ENCODE measurements around the gene RAB7B. TPM values are rescaled to one million over a fixed set of nuclear protein-coding genes. Genes with fewer than 3 reads are reported as not detected.
"Not testable (repeated sequence)": the region's sequence is repeated elsewhere in the genome, so short reads cannot be mapped to it uniquely, and the experiment has no call there.

RAB7B gene, protein sequence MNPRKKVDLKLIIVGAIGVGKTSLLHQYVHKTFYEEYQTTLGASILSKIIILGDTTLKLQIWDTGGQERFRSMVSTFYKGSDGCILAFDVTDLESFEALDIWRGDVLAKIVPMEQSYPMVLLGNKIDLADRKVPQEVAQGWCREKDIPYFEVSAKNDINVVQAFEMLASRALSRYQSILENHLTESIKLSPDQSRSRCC
- total RNA-seq = not detected

DNA sequence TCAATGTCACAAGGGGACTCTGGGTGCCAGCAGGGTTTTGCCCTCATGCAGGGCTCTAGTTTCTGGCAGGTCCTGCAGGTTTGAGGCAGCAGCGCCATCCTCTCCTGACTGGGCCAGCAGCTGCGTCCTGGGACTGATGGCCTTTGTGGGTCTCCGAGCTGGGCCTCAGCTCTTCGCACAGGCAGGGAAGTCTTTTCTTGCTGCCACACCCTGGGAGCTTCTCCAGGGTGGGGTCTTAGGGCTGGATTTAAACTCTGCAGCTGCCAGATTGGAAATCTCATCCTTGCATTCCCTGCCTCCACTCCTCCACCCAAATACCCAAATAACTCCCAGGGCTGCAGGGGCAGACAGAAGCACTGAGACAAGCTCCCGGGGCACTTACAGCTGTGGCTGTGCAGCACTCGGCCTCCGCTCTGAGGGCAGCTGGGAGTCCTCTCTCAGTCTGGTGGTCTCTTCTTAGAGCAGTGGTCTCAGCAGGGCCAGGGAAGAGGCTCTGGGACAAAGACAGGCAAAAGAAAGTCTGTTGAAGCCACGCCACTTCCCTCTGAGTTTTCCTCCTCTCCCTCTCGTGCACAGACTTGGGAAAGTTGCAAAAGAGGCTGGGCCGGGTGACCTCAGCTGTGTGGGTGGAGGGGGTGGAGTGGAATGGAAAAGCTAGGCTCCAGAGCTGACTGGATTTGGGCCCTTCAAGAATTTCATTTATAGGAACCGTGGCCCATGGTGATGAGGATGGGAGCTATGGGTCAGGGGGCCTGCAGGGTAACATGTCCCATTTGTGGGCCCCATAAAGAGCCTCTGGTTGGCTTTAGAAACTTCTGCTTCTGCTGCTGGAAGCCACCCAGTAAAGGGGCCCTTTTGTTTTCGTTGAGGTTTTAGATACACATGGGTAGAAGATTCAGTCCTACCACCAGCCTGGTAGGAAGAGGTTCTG, at the start of gene RAB7B:
Gene RAB7B (minus strand): TSS at position 525 of the 931 bp plus-strand sequence. CDS start 9,260 bp downstream, outside the sequence.
- H3K9me3 Mint-ChIP-seq = no peaks in the 10 kb centered on the region
- peaks cover 4% of the 10 kb centered on the region for H3K4me1 Mint-ChIP-seq
- H3K27ac Mint-ChIP-seq = peak within 1 kb of the TSS; percentile 4
- no peak for DNase-seq
- ChIA-PET POLR2A (no interaction called here), CTCF (interaction anchor here (1.0 to 1.2 kb wide), 2 partner anchors 8 to 21 kb away, joined by 3 read pairs; no protein-coding TSS in a partner anchor)
- no peaks in the 10 kb centered on the region for H3K27me3 Mint-ChIP-seq
- no peak within 1 kb of the TSS for H3K4me3 Mint-ChIP-seq
- no peaks in the 10 kb centered on the region for H3K36me3 Mint-ChIP-seq (ENCODE audit: low read depth)

DNA sequence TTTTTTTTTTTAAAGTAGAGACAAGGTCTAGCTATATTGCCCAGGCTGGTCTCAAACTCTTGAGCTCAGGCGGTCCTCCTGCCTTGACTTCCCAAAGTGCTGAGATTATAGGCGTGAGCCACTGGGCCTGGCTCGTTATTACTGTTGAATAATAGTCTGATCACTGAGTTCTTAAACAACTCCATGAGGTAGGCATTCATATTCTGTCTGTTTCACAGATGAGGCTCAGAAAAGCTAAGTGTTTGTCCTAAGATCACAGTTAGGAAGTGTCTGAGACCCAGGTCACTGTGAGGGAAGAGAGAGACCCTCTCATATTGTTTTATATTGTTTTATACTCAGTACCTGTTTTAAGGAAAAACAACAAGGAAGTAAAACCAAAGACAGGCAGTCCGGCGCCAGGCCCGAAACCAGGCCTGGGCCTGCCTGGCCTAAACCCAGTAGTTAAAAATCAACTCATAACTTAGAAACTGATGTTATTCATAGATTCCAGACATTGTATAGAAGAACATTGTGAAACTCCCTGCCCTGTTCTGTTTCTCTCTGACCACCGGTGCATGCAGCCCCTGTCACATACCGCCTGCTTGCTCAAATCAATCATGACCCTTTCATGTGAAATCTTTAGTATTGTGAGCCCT, 49.2 kb upstream of the RAB7B start:
- H3K27me3 Mint-ChIP-seq; H3K9me3 Mint-ChIP-seq; H3K36me3 Mint-ChIP-seq (ENCODE audit: low read depth); DNase-seq; H3K4me3 Mint-ChIP-seq; POLR2A ChIA-PET: not testable (repeated sequence)
- Mint-ChIP-seq H3K4me1 (peaks cover 43% of the 10 kb centered on the region), H3K27ac (peak overlapping the region; percentile 54)
- CTCF ChIA-PET = interaction anchor here (0.6 to 1.2 kb wide), 2 partner anchors 45 to 67 kb away, joined by 3 to 4 read pairs; no protein-coding TSS in a partner anchor

DNA sequence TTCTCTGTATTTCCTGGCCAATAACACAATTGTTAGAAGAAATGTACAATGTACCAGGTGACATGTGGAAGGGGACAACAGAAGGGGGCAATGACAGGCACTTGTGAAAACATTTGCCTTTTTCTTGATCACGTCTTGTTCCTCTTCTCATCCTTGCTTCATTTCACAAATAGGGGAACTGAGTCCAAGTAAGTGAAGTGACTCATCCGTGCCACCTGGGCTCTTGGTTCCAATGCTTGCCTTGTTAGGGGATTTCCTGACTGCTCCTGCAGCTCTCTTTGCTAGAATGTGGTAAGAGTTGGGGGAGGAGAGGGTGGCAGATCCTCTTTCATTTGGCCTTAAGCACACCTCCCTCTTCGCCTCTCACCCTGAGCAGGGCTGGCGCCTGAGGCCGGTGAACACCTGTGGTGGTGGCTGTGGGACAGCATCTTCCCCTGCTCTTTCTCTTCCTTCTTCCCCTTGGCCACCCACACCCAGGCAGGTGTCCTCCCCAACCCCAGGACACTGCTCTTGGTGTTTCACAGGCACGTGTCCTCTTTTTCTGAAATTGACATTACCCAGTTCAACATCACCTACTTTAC, 47.5 kb upstream of the RAB7B start:
- H3K4me1 Mint-ChIP-seq = peaks cover 43% of the 10 kb centered on the region
- H3K9me3 Mint-ChIP-seq = no peaks in the 10 kb centered on the region
- POLR2A ChIA-PET = no interaction called here
- H3K27me3 Mint-ChIP-seq = peaks cover 2% of the 10 kb centered on the region
- CTCF ChIA-PET = interaction anchor here (1.6 kb wide), 1 partner anchor 74 kb away, joined by 3 read pairs; no protein-coding TSS in a partner anchor
- H3K36me3 Mint-ChIP-seq (ENCODE audit: low read depth) = peaks cover 5% of the 10 kb centered on the region
- peak overlapping the region; percentile 93 for H3K27ac Mint-ChIP-seq
- peak; percentile 67 for DNase-seq
- no peak overlapping the region for H3K4me3 Mint-ChIP-seq

DNA sequence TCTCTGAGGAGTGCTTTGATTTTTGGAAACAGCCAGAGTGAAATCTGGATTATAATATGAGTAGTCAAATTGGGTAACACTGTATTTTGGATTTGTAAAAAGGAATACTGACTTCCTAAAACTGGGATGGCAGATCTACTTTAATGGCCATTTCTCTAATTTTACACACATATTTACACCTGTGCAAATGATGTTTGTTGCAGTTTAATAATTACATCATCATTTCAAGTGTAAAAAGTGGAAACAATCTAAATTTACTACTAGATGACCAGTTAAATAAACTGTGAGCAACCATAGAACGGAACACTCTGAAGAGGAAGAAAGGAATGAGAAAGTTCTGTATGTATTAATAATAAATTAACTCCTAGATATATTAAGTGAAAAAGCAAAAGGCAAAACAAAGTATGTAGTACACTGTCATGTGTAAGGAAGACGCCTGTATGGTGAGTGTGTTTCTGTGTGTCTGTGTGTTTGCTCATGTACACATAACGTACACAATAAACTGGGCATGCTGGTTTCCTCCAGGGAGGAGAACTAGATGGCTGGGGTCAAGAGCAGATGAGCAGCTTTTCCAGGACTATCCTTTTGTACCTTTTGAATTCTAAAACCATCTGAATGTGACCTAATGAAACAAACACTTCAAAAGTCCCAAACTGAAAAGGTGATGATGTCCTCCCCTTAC, 46.9 kb upstream of the RAB7B start:
- Mint-ChIP-seq H3K36me3 (ENCODE audit: low read depth) (peaks cover 5% of the 10 kb centered on the region), H3K4me3 (no peak overlapping the region), H3K27ac (peak overlapping the region; percentile 93), H3K27me3 (peaks cover 2% of the 10 kb centered on the region), H3K4me1 (peaks cover 43% of the 10 kb centered on the region), H3K9me3 (no peaks in the 10 kb centered on the region)
- ChIA-PET POLR2A (no interaction called here), CTCF (interaction anchor here (1.6 kb wide), 1 partner anchor 73 kb away, joined by 3 read pairs; no protein-coding TSS in a partner anchor)
- DNase-seq = no peak

DNA sequence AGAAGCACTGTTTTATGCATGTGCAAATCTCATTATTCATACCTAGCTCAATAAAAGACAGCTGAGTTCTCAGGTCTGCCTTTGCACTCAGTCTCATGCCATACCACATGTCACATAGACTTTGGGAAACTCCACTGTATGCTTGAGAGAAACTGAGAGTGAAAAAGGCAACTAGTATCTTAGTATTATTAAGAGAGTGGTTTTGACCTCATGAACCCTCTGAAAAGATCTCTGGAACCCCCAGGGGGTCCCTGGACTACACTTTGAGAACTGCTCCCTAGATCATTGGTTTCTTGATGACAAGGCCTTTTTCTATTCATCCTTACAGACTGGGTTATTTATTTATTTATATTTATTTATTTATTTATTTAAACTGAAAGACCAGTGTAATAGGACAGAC, 46.1 kb upstream of the RAB7B start:
- peaks cover 2% of the 10 kb centered on the region for H3K27me3 Mint-ChIP-seq
- H3K36me3 Mint-ChIP-seq (ENCODE audit: low read depth) = peaks cover 5% of the 10 kb centered on the region
- no peak overlapping the region for H3K4me3 Mint-ChIP-seq
- ChIA-PET CTCF (no interaction called here), POLR2A (no interaction called here)
- H3K9me3 Mint-ChIP-seq = no peaks in the 10 kb centered on the region
- peaks cover 43% of the 10 kb centered on the region for H3K4me1 Mint-ChIP-seq
- DNase-seq = no peak
- H3K27ac Mint-ChIP-seq = no peak overlapping the region

DNA sequence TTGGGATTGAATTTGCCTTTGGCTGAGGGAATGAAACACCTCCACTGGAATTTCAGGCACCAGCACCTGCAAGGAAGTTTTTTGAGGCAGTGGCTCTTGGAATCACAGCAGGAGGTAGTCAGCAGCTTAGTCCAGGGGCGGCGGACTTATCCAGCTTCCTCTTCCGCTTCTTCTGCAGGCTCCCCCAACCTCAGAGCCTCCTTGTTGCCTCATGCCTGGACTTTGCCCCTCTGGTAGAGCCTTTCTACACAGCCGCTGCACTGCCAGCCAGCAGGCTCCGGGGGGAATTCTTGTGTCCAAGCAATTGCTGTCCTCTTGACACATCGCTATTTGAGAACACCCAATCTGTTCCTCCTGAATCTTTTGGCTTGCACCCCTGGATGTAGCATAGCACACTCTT, 45.4 kb upstream of the RAB7B start:
- Mint-ChIP-seq H3K4me3 (no peak overlapping the region), H3K36me3 (ENCODE audit: low read depth) (peaks cover 4% of the 10 kb centered on the region)

DNA sequence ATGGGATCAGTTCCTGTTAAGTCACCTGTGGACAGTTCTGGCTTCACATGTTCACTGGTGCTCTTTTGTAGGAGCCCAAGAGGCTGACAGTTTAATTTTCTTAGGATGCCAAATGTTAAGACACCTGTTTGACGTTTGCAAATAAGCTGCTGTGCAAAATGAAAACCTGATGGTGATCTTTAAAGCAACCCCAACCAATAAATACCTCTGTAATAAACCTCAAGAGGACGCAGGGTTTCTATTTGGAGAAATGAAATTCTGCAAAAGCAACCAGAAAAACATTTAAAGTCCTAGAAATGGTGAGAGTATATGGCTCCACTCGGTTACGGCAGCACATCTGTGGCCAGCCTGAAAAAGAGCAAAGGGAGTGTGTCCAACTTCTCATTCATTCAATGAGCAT, 44.1 kb upstream of the RAB7B start:
- H3K27ac Mint-ChIP-seq = no peak overlapping the region
- no peaks in the 10 kb centered on the region for H3K9me3 Mint-ChIP-seq
- no peaks in the 10 kb centered on the region for H3K36me3 Mint-ChIP-seq (ENCODE audit: low read depth)
- ChIA-PET POLR2A (no interaction called here), CTCF (interaction anchor here (1.4 kb wide), 1 partner anchor 59 kb away, joined by 3 read pairs; no protein-coding TSS in a partner anchor)
- peaks cover 2% of the 10 kb centered on the region for H3K27me3 Mint-ChIP-seq
- no peak for DNase-seq
- H3K4me3 Mint-ChIP-seq = no peak overlapping the region
- H3K4me1 Mint-ChIP-seq = peaks cover 25% of the 10 kb centered on the region

More for the DNA sequence above, 45.4 kb upstream of the RAB7B start:
- H3K4me1 Mint-ChIP-seq = peaks cover 38% of the 10 kb centered on the region
- POLR2A ChIA-PET = no interaction called here
- H3K27me3 Mint-ChIP-seq = peaks cover 2% of the 10 kb centered on the region
- no peak for DNase-seq
- H3K27ac Mint-ChIP-seq = no peak overlapping the region
- CTCF ChIA-PET = no interaction called here
- no peaks in the 10 kb centered on the region for H3K9me3 Mint-ChIP-seq

DNA sequence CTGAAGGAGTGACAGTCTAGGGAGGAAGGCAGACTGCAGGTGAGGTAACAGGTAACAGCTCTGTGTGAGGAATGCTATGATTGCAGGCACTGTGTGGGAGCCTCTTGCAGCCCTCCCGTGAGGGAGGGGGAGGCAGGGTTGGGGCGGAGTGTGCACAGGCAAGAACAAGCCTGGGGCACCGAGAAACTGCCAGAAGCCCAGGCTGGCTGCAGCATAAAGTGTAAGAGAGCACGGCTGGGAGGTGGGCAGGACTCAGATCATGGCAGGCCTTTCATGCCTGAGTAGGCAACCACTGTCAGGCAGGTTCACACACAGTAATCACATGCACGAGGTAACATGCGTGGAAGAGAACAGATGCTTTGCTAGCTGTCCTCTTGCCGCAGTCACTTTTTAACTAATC, 38.4 kb upstream of the RAB7B start:
- no peaks in the 10 kb centered on the region for H3K9me3 Mint-ChIP-seq
- H3K36me3 Mint-ChIP-seq (ENCODE audit: low read depth) = no peaks in the 10 kb centered on the region
- CTCF ChIA-PET = no interaction called here
- no peak overlapping the region for H3K4me3 Mint-ChIP-seq
- peaks cover 19% of the 10 kb centered on the region for H3K27me3 Mint-ChIP-seq
- DNase-seq = no peak
- H3K4me1 Mint-ChIP-seq = peaks cover 29% of the 10 kb centered on the region
- no peak overlapping the region for H3K27ac Mint-ChIP-seq
- POLR2A ChIA-PET = no interaction called here

DNA sequence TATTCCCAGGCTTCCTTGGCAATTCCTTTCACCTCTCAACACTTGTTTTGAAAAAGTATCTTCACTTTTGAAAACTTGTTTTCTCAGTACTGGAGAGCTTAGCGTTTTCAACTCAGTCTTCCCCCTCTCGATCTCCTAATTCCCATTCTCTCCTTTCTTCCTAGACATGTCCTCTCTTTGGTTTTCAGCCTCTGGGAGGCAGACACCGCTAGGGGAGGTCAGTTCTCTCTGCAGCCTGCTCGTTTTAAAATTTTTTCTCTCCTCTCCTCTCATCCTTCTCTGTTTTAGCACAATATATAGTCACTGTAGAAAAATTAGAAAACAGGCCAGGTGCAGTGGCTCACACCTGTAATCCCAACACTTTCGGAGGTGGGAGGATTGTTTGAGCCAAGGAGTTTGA, 37.1 kb upstream of the RAB7B start:
- H3K9me3 Mint-ChIP-seq = no peaks in the 10 kb centered on the region
- peaks cover 21% of the 10 kb centered on the region for H3K27me3 Mint-ChIP-seq
- POLR2A ChIA-PET = no interaction called here
- H3K4me3 Mint-ChIP-seq = no peak overlapping the region
- H3K36me3 Mint-ChIP-seq (ENCODE audit: low read depth) = no peaks in the 10 kb centered on the region
- no peak overlapping the region for H3K27ac Mint-ChIP-seq
- peaks cover 32% of the 10 kb centered on the region for H3K4me1 Mint-ChIP-seq
- CTCF ChIA-PET = interaction anchor here (1.5 kb wide), 1 partner anchor 20 kb away, joined by 5 read pairs; no protein-coding TSS in a partner anchor
- DNase-seq = no peak

DNA sequence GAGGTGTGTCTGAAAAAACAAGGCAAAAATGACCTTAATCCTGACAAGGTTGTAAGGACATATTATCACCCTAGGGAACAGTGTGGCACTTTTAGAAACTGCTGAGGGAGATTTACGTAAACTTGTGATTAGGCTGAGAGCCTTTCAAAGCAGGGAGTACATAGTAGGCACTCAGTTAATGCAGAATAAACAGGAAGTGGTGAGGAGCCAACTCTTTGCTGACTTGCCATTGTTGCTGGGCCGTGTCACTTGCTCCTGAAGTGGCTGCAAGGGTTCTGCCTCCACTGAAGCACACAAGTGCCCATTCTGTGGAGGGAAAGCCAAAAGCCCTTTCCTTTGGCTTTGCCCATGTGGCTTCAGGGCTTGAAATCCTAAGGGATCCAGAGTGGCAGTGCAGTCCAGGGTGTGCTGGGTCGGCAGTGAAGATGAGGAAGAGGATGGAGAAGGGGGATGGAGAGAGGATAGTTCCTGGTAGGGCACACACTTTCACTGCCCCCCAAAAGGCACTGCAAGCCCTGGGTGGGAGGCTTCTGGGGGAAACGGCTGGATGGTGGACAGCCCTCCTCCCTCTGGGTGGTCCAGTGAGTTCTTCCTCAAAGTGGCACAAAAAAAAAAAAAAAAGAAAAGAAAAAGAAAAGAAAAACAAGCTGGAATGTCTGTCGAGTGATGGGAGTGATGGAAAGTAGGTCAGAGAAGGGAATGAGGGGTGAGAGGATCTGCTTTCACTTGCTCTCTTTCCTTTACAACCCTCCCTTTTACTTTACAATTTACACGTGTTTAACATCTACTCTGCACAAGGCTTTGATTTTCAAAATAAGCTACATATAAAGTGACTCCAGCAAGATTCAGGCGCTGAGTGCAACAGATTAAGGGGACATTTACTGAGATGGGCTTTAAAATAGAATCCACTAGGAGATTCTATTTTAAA, 36.1 kb upstream of the RAB7B start:
- peak; percentile 22 for DNase-seq

DNA sequence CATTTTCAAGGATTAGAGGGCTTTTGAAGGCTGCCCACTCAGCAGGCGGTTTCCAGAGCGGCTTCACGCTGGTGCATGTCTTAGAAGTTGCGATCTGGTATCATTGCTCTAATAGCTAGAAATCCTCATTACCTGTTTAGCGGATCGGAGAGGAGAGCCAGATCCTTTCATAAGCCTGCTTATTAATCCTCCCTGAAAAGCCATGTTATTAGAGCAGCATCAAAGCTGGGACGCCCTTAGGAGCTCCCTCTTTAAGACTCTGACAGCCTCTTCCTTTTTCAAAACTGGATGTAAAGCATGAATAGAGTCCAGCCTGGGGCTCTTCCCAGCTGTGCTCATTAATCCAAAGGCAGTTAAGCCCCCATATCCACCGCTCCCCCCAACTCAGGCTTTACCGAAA, 34.4 kb upstream of the RAB7B start:
- POLR2A ChIA-PET = no interaction called here
- H3K9me3 Mint-ChIP-seq = no peaks in the 10 kb centered on the region
- H3K27ac Mint-ChIP-seq = no peak overlapping the region
- no peak overlapping the region for H3K4me3 Mint-ChIP-seq
- no peaks in the 10 kb centered on the region for H3K36me3 Mint-ChIP-seq (ENCODE audit: low read depth)
- H3K27me3 Mint-ChIP-seq = peaks cover 31% of the 10 kb centered on the region
- DNase-seq = no peak
- H3K4me1 Mint-ChIP-seq = peaks cover 44% of the 10 kb centered on the region
- CTCF ChIA-PET = interaction anchor here (0.8 to 1.5 kb wide), 6 partner anchors 8 to 69 kb away, joined by 3 to 7 read pairs (median 3); no protein-coding TSS in a partner anchor

More for the DNA sequence above, 36.1 kb upstream of the RAB7B start:
- CTCF ChIA-PET = interaction anchor here (1.5 kb wide), 1 partner anchor 19 kb away, joined by 5 read pairs; no protein-coding TSS in a partner anchor
- Mint-ChIP-seq H3K9me3 (no peaks in the 10 kb centered on the region), H3K36me3 (ENCODE audit: low read depth) (no peaks in the 10 kb centered on the region), H3K4me3 (no peak overlapping the region), H3K4me1 (peaks cover 42% of the 10 kb centered on the region), H3K27me3 (peaks cover 27% of the 10 kb centered on the region), H3K27ac (peak overlapping the region; percentile 65)
- POLR2A ChIA-PET = no interaction called here
